Activated effector memory CD4-positive, alpha-beta T cell treated with anti-CD3 and anti-CD28 coated beads, Interleukin-2, amount 50 U/mL, for 16 hours (primary cell): ENCODE results near the gene RASSF8.

ENCODE experiments used
- DNase-seq: peaks from one replicate; pipeline ENCODE4 v3.0.0-alpha.2; 2020

Gene RASSF8

GRCh38 chr12:25994901-25995625 lies 36.6 kb downstream of the RASSF8 start:
- DNase-seq: no peak

DNA sequence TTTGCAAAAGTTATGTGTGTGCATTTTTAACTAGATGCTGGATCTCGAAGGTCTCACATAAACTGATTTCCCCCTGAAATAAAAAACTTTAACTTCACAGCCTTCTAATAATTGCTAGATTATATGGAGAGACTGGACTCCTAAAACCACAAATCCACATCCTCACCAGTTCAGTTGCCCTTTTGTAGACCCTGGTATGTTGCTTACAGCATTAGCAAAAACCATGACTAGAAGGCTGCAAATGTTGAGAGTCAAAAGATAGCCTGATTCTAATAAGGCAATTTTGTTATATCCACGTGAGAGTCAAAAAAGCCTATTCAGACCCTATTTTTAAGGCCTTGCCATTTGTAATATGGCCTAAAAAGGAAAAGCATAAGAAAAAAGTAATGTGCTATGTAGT lies 37.4 kb downstream of the RASSF8 start:
- DNase-seq: no peak

DNA sequence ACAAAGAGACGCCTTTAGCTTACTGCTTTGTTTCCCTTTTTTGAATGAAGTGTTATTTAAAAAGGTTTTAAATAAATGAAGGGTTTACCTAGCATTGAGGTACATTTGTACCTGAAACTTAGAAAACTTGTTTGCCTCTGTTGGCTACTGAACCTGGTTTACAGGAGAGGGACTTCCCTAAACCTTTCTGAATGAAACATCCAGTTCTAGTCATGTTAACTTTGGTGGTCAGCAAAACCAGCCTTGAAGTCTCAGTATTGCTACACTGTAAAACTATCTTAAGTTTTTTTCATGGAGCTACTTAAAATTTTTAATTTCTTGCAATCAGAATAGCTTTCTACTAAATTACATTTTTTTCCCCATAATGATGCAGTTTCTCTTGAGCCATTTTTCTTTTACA lies 38.2 kb downstream of the RASSF8 start:
- DNase-seq: no peak

GRCh38 chr12:25997201-25997963 lies 38.9 kb downstream of the RASSF8 start:
- no peak for DNase-seq

GRCh38 chr12:26000898-26001297 lies 42.4 kb downstream of the RASSF8 start:
- DNase-seq: no peak

DNA sequence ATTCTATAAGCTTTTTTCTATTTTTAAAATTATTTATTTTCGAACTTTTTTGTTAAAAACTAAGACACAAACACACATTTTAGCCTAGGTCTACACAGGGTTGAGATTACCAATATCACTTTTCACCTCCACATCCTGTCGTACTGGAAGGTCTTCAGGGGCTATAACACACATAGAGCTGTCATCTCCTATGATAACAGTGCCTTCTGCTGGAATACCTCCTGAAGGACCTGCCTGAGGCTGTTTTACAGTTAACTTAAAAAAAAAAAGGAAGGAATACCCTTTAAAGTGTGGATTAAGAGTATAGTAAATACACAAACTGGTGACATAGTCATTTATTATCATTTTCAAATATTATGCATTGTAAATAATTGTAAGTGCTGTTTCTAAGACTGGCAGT lies 43.0 kb downstream of the RASSF8 start:
- DNase-seq: no peak

GRCh38 chr12:26003065-26003464 lies 44.6 kb downstream of the RASSF8 start:
- DNase-seq: no peak

DNA sequence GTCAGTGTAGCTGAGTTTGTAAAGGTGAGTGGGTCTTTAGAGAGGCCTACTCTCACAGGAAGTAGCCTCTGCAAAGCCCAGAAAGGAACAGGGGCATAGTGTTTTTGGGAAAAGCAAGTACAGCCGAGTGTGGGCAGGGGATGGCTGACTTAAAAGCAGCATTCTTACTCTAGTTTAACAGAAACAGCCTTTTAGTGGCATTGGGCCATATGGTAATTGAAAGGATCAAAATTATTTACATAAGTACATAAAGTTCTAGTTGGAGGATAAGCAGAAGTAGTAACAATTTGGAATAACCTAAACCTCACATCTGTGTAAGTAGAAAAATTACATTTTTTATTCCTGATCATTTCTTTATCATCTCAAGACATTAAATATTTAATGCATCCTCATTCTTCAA lies 49.1 kb downstream of the RASSF8 start:
- DNase-seq: no peak

DNA sequence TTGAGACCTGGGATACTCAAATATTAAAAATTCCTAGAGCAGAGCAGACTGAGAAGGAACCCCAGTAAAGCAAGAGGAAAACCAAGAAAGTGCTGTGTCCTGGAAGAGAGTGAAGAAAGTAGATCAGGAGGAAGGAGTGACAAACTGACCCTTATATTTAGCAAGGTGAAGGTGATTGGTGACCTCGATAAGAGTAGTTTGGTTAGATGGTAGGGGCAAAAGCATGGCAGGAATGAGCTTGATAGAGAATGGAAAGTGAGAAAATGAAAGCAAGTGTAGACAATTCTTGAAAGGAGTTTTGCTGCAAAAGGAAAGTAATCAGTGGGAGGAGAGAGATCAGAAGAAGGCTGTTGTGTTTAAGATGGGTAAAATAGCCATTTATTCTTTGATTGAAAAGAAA lies 51.1 kb downstream of the RASSF8 start:
- DNase-seq: no peak

DNA sequence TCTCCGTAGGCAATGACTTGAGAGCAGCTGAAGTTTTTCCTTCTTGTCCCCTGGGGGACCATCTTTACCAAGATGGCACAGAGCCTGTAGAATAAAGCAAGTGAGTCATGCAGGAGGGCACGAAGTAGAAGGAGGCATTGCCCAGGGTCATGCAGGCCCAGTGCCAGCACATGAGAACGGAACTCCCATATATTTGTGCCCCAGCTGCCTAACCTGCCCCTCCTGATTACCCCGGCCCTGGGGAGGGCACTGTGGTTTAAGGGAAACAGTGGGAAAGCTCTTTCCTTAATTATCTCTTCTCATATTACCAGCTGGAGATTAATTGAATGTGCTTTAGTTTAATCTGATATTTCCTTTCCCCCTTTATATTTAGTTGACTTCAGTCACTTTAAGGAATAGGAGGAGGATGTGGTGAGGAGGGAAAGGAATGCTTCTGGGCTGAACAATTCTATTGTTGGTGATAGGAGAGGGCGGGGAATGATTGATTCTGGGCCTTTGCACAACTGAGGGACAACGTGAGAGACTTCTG lies 51.9 kb downstream of the RASSF8 start:
- DNase-seq: no peak

GRCh38 chr12:26011099-26011498 lies 52.6 kb downstream of the RASSF8 start:
- no peak for DNase-seq

DNA sequence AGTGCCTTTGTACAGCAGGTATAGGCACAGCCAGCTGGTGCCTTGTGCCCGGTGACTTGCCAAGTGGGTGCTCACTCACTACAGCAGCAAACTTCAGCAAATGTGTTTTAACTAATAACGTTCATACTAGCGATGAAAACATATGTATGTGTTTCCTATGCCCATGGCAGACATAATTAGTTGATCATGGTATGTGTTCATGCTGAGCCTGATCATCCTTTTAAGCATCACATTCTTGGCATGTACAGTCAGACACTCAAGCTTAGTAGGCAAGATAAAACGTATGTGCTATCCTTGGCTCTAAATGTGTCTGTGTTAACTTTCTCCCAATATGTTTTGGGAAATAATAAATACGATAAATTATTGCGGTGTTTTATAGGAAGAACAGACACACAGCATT lies 55.6 kb downstream of the RASSF8 start:
- no peak for DNase-seq

- no peak for DNase-seq
Observed at GRCh38 chr12:26016516-26016915, 58.0 kb downstream of the RASSF8 start.

- no peak for DNase-seq
Observed at GRCh38 chr12:26017484-26018211, 59.2 kb downstream of the RASSF8 start.

DNA sequence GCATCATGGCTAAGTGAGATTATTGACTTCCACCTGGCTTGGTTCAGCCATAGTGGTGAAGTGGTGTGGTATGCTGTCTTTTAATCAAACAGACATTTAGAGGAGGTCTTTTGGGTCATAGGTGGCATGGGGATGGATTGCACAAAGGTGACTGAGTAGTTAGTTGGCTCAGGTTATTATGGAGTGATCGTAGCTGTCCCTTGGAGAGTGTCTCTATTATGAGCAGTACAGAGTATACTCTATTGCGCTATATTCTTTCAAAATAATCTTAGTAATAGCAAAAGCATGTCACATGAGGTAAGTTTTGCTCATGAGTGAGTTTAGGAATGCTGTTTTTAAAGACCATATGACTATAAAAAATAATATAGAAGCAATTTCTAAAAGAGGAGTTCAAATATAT lies 60.4 kb downstream of the RASSF8 start:
- no peak for DNase-seq

- no peak for DNase-seq
Observed at GRCh38 chr12:26021534-26021933, 63.1 kb downstream of the RASSF8 start.

DNA sequence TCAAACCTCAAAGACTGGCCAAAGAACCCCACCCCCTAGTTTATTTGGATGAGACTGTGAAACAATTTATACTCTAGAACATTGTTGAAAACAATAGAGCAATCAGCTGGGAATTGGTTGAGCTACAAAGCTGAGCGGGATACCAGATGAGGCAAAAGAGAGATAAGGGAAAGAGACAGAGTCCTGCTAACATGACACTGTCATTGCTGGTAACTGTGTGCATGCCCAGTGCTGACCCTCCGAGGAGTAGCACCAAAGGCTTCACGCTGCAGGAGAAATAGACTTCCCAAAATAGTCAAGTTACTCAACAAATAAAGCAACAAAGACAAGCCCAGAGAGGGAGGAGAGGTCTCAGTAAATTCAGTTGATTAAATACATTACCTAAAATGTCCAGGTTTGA lies 63.6 kb downstream of the RASSF8 start:
- no peak for DNase-seq

- DNase-seq: no peak
Observed at GRCh38 chr12:26026713-26027112, 68.2 kb downstream of the RASSF8 start.

- DNase-seq: no peak
Observed at GRCh38 chr12:26027401-26027800, 68.9 kb downstream of the RASSF8 start.

DNA sequence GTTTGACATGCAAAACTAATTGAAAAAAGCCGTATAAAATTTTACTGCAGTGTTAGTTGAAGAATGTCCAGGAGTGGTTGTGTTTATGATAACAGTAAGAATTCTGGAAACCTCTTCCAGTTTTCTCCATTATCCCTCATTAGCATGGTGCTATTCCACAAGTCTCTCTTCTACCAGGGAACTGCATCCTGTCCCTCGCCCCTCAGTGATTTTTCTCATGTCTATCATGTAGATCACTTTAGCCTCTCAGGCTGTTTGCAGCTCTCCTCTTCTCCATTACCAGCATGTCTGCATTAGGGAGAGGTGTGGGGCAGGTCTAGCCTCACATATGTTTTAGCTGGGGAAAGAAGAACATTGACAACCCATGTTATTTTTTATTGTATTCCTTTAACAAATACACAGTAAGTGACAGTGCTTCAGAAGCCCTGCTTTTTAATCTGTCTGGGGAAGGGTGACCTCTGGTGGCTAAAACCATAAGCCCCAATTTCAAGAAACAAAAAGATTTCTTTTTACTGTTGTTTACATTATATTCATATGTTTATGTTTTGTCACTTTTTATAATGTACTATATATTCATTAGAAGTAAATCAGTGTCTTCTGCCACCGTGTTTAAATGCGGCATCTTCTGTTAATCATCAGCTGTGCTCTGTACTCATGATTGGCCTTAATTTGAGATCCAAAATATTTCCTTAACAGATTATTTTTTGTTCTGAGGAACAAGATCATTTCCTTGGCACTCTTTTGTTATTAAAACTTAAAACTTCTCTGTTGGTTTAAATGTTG lies 70.7 kb downstream of the RASSF8 start:
- no peak for DNase-seq

DNA sequence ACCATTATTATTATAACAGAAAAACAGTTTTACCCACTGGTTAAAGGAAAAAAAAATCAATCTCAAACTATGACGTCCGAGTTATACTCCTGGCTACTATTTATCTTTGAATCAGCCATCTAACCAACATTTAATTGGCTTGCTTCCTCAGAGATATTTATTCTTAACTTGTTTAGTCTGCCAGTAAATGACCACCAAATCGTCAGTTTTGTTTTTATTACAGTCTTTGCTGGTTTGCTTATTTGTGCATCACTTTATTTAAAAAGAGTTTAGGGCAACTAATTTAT lies 71.2 kb downstream of the RASSF8 start:
- no peak for DNase-seq

- no peak for DNase-seq
Observed at GRCh38 chr12:26030371-26030770, 71.9 kb downstream of the RASSF8 start.

- DNase-seq: no peak
Observed at GRCh38 chr12:26031318-26031717, 72.8 kb downstream of the RASSF8 start.
